Amniotic epithelial cell (primary cell): Measurements from ENCODE around the gene CAPG.
"Not testable (repeated sequence)": the region's sequence is repeated elsewhere in the genome, so short reads cannot be mapped to it uniquely, and the experiment has no call there.

Experiments
- DNase-seq: peaks from one replicate; pipeline ENCODE4 v3.0.0-alpha.2; 2010; ENCODE audit warnings: low read depth

The CAPG gene

DNA sequence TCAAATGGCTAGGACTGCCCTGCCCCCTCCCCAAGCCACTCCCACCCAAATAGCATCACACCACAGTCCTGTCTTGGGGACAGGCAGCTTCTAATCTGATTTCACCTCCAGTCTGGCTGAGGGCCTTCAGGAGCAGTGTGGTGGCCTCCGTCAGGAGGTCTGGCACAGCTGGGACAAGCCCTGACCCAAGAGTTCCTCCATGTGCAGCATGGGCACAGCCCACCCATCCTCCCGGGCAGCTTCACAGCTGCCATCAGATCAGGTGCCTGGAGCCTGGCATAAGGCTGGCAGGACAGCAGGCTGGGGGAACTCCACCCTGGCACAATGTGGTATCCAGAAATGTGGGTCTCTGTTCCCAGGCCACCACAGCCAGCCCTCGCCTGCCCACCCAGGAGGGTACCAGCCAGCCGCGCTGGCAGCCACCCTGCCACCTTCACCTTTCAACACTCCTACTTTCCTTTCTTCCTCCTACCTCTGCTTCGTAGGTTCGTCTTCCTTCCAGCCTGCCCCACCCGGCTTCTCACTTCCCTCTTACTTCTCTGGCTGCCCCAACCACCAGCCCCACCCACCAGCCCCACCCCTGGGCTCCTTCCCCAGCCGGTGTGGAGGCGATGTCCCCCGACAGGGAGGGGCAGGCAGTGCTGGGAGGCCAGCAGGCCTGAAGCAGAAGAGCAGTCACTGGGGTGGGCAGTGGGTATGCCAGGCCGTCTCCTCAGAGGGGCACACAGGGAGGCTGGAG, at the start of gene CAPG:
TSS of gene CAPG (minus strand) at position 522 of the 739 bp plus-strand sequence. CDS start 8,221 bp downstream, outside the sequence.
- no peak for DNase-seq

DNA sequence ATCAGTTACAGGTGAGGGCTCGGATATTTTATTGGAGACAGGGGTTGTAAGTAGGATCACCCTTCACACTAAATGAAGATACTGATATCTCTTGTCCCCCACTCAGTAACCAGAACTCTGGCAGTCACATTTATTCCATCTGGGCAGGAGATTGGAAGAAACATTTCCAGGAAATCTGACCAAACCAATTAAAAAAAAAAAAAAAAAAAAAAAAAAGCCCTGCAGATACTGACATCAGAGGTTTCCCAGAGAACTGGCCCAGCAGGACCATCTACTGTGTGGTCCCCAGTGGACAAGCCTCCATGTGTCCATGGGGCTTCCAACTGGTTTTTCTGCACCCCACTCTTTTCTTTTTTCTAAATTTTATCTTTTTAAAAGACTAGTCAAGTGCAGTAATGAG, 49.6 kb upstream of the CAPG start:
- no peak for DNase-seq

- DNase-seq, result peak; percentile 24
Observed at GRCh38 chr2:85458601-85459563, 48.7 kb upstream of the CAPG start.

DNA sequence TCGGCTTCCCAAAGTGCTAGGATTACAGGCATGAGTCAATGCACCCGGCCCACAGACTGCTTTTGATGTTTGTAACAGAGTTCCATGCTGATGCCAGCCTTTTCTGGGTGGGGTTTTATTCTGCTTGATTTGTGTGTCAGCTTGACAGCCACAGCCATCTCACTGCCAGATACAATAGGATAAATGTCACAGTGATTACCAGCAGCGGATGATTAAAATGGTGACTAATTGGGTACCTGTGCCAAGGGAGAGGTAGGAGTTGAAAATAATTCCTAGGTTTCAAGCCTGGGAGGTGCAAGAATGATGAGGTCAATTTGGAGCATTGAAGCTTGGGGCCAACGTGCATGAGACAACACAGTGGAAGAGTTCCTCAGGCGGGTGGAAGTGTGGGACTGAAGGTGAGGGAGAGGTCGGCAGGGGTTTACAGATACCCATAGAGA, 47.7 kb upstream of the CAPG start:
- DNase-seq, result peak; percentile 31

GRCh38 chr2:85457043-85457442, 46.9 kb upstream of the CAPG start:
- DNase-seq, result peak; percentile 40

DNA sequence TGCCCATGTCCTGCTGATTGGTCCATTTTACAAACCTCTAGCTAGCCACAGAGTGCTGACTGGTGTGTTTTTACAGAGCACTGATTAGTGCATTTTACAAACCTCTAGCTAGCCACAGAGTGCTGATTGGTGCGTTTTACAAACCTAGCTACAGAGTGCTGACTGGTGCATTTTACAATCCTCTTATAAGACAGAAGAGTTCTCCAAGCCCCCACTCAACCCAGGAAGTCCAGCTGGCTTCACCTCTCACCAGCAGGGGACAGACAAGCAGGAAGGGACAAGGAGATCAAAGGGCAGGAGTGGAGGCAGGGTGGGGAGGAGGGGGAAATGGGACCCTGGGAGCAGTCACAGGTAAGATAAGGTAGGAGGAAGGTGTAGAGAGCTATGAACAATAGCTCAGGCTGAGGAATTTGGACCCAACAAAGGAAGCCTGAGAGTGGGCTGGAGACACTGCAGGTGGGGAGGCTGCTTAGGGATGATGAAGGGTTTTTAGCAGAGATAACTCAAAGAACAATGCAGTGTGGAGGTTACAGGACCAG, 45.5 kb upstream of the CAPG start:
- DNase-seq, result no peak

GRCh38 chr2:85453571-85453970, 43.4 kb upstream of the CAPG start:
- no peak for DNase-seq

DNA sequence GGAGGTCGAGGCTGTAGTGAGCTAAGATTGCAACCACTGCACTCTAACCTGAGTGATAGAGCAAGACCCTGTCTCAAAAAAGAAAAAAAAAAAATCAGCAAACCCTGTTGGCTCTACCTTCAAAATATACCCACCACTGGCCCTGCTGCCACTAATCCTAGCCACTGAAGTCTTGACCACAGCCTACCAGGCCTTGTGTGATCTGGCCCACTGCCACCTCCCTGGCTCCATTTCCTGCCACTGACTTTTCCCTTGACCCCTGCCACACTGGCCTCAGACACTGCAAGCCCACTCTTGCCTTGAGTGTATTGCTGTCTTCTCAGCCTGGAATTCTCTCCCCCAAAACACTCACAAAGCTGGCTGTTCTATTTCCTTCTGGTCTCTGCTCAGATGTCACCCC, 42.1 kb upstream of the CAPG start:
- no peak for DNase-seq

- peak; percentile 18 for DNase-seq
Observed at GRCh38 chr2:85449214-85449588, 39.0 kb upstream of the CAPG start.

DNA sequence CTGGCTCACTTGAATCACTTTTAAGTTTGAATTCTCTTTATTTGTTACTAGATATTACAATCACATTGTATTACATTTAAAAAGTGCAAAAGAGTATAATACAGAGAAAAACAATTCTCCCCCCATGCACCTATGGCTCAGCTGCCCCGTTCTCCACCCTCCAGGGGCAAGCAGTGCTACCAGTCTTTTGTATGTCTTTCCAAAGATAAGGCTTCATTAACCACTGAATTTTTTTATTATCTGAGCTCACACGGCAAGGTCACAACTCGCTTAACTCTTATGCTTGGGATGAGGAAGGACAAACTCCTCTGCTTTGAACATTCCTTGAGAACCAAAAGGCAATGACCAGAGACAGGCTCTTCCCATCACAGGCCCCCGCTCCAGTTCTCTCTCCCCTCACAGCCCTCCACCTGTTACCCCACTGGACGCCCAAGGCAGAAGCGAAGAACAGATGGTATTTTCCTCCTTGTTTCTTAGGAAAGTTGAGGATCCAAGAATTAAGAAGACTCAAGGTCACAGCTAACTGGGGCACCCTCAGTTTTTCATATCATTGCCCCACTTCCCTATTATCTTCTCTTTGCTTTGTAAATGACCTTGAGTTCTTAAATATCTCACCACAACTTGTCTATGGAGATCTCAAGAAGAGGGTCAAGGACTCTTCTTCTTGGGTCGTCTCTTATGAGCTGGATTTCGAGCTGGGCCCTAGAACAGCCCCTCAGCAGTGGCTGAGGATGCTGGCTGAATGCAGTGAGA, 38.5 kb upstream of the CAPG start:
- no peak for DNase-seq

- DNase-seq, result no peak
Observed at GRCh38 chr2:85447222-85447585, 37.0 kb upstream of the CAPG start.

DNA sequence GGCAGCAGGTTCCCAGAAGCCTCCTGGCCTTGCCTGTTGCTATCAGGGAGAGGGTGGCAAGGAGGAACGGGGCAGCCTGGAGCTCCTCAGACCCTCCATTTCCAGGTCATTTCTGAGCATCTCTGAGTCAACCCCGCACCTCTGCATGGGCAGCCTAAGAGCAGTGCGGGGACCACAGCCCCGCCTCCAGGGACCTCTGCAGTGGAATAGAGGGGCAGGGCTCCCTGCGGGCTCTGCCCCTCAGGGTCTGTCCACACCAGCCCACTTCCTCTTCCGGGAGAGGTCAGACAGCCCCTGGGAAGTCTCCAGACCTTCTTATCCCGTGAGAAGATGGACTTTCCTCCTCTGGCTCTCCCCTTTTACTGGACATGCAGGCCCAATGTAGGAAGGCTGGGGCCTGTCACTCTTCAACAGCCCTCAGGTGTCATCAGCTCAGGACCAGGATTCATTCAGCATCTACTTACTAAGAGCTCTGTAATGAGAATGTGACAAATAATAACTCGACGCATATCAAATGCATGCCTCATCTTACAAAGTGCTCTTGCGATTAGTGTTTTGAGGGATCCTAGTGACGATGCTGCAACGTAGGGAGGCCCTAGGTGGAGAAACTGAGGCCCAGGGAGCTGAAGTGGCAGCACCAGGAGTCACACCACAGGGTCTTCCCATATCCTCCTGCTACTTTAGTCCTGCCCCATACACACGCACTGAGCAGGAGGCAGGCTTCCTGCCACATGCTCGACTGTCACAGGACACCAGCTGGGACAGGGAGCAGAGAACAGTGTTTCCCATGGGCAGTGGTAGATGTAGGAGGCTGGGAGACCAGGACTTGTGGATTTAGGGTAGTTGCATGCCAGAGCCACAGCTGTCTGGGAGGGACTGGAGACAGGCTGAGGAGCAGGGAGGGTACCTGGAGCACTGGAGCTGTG, 36.4 kb upstream of the CAPG start:
- DNase-seq, result no peak

- DNase-seq, result peak; percentile 84
Observed at GRCh38 chr2:85445316-85446295, 35.4 kb upstream of the CAPG start.

GRCh38 chr2:85444629-85445172, 34.5 kb upstream of the CAPG start:
- peak; percentile 58 for DNase-seq

DNA sequence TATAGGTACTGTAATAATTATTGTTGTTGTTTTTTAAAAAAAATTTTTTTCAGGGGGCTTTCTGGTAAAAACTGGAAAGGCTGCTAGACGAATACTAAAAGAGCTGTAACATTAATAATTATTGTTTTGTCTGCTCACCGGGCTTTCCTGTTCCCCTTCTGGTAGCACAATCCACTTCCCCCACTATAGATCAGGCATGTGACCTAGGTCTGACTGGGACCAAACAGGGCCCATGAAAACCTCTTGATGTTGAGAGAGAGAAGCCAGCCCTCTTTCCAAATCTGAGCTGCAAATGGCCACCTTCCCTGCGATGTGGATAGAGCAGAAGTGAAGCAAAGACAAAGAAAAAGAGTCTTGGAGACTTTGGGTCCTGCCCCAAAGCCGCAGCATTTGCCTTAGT, 31.7 kb upstream of the CAPG start:
- no peak for DNase-seq

DNA sequence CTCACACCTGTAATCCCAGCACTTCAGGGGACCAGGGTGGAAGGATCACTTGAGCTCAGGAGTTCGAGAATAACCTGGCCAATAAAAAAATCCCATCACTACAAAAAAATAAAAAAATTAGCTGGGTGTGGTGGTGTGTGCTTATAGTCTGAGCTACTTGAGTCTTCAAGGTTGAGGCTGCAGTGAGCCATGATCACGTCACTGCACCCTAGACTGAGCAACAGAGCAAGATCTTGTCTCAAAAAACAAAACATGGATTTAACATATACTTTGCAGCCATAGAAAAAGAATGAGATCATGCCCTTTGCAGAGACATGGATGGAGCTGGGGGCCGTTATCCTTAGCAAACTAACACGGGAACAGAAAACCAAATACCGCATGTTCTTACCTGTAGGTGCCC, 30.6 kb upstream of the CAPG start:
- DNase-seq, result no peak

DNA sequence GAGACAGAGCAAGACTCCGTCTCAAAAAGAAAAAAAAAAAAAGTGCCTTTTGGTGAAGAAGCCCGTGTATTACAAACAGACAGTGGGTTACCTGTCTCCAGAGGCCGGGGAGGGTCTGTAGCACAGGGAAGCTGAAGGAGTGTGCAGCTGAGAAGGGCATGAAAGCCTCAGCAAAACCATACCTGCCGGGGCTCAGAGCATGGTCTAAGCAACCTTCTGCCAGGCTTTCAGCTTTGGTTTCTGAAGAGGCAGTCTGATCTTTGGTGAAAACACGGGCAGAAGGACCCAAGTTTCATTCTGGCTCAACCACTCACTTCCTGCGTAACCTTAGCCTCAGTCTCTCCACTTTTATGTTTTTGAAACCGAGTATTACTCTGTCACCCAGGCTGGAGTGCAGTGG, 29.8 kb upstream of the CAPG start:
- no peak for DNase-seq

DNA sequence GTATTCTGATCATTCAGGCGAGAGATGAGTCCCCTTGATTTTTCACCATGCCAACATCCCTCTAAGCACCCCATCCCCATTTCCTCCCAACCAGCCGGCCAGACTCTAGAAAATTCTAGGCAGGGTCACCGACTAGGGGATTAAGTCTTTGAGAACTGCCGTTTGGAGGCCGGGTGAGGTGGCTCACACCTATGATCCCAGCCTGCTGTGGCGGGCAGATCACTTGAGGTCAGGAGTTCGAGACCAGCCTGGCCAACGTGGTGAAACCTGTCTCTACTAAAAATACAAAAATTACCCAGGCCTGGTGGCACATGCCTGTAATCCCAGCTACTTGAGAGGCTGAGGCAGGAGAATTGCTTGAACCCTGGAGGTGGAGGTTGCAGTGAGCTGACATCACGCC, 29.4 kb upstream of the CAPG start:
- DNase-seq, result not testable (repeated sequence)

GRCh38 chr2:85439025-85439472, 28.9 kb upstream of the CAPG start:
- no peak for DNase-seq
